Measurements from ENCODE around the gene ZNF618. TPM values are rescaled to one million over a fixed set of nuclear protein-coding genes. Genes with fewer than 3 reads are reported as not detected.

ZNF618 gene
- total RNA-seq, 1 donor from 2014 or later, result 1.9 TPM

DNA sequence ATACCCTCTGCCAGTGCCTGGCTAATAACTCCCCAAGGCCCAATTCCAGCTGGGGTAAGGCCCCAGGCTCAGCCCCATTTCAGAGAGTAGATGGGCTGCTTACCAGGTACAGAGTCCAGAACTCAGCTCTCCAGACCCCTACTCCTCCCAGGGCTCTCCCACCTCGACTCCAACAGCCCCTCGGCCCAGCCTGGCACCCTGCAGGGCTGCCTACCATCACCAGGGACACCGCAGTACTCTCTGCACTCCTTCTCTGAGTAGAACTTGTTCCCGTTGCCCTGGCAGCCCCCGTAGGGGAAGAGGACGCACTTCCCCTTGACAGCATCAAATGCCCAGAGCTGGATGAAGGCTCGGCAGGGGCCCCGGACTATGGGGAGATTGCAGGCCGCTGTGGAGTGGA is 184.6 kb downstream of the ZNF618 start:
- no peak overlapping the region for H3K27ac ChIP-seq (replicated peaks)
- DNase-seq, result no peak
- peaks cover 40% of the 10 kb centered on the region for H3K27me3 ChIP-seq (ENCODE audit: low read depth)
- peaks cover 17% of the 10 kb centered on the region for H3K4me1 ChIP-seq
- TF ChIP-seq, protein P1, sequence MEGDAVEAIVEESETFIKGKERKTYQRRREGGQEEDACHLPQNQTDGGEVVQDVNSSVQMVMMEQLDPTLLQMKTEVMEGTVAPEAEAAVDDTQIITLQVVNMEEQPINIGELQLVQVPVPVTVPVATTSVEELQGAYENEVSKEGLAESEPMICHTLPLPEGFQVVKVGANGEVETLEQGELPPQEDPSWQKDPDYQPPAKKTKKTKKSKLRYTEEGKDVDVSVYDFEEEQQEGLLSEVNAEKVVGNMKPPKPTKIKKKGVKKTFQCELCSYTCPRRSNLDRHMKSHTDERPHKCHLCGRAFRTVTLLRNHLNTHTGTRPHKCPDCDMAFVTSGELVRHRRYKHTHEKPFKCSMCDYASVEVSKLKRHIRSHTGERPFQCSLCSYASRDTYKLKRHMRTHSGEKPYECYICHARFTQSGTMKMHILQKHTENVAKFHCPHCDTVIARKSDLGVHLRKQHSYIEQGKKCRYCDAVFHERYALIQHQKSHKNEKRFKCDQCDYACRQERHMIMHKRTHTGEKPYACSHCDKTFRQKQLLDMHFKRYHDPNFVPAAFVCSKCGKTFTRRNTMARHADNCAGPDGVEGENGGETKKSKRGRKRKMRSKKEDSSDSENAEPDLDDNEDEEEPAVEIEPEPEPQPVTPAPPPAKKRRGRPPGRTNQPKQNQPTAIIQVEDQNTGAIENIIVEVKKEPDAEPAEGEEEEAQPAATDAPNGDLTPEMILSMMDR (IDR thresholded peaks at IDR 0.05; ENCODE audit: borderline replicate concordance), result no peak
- H3K9me3 ChIP-seq (replicated peaks), result no peaks in the 10 kb centered on the region
- intact Hi-C loops (cut with micrococcal nuclease), result no loop called here
- H3K36me3 ChIP-seq, result no peaks in the 10 kb centered on the region
- no peak overlapping the region for H3K4me3 ChIP-seq

DNA sequence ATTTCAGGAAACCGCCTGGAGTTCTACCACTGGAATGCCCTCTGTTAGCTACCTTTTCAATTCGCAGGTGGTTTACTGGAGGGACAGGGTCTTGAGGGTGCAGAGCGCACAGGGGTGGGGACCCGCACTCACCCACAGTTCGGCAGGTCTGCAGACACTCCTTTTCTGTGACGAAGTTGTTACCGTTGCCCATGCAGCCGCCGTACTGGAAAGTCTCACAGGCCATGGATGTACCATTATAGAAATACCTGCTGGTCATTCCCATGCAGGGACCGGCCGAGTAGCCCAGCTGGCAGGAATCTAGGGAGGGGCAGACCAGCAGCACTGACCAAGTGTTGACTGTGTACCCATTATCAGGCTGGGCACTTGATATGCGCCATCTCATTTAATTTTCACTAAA is 185.2 kb downstream of the ZNF618 start:
- H3K4me3 ChIP-seq, result no peak overlapping the region
- H3K27ac ChIP-seq (replicated peaks), result no peak overlapping the region
- DNase-seq, result no peak
- TF ChIP-seq, protein P1 (IDR thresholded peaks at IDR 0.05; ENCODE audit: borderline replicate concordance), result no peak
- no peaks in the 10 kb centered on the region for H3K9me3 ChIP-seq (replicated peaks)
- peaks cover 17% of the 10 kb centered on the region for H3K4me1 ChIP-seq
- no peaks in the 10 kb centered on the region for H3K36me3 ChIP-seq
- H3K27me3 ChIP-seq (ENCODE audit: low read depth), result peaks cover 44% of the 10 kb centered on the region
- intact Hi-C loops (cut with micrococcal nuclease), result no loop called here

DNA sequence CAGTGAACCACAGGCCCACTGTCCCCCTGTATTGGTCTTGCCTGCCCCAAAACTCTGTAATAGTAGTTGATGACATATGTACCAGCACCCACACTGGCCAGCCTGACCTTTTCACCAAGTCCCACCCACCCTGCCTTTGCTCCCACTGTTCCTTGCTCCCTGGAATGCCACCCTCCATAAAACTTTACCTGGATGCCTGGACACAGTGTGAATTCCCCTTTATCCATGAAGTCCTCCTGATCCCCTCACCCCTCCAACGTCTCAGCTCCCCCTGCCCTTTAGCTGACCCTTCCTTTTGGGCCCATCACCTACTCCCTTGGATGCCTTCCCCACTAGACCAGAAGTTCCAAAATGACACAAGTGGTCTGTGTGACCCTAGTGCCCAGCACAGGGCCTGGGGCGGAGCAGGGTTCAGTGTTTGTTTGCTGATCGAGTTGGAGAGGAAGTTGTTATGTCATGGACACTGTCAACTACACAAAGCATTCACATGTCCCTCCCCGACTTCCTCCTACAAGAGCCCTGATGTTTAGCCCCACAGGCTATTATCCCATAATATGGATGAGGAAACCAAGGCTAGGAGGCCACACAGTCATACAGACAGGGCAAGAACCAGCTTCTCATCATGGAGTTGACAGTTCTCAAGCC is 185.8 kb downstream of the ZNF618 start:
- no peak overlapping the region for H3K4me3 ChIP-seq
- TF ChIP-seq, protein P1 (IDR thresholded peaks at IDR 0.05; ENCODE audit: borderline replicate concordance), result no peak
- DNase-seq, result no peak
- H3K9me3 ChIP-seq (replicated peaks), result no peaks in the 10 kb centered on the region
- peaks cover 17% of the 10 kb centered on the region for H3K4me1 ChIP-seq
- H3K27ac ChIP-seq (replicated peaks), result no peak overlapping the region
- intact Hi-C loops (cut with micrococcal nuclease), result no loop called here
- no peaks in the 10 kb centered on the region for H3K36me3 ChIP-seq
- H3K27me3 ChIP-seq (ENCODE audit: low read depth), result peaks cover 44% of the 10 kb centered on the region

DNA sequence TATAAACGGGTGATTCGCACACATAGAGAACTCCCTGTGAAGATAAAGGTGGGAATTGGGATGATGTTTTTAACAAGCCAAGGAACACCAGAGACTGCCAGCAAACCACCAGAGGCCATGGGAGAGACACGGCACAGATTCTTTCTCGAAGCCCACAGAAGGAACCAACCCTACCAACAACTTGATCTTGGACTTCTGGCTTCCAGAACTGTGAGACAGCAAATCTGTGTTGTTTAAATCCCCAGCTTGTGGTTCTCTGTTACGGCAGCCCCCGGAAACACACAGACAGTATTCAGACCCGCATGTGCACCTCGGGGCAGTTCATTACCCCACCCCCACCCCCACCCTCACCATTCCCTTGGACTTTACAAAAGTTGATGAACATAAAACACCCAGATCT is 189.2 kb downstream of the ZNF618 start:
- no peak overlapping the region for H3K27ac ChIP-seq (replicated peaks)
- TF ChIP-seq, protein P1 (IDR thresholded peaks at IDR 0.05; ENCODE audit: borderline replicate concordance), result no peak
- no peak for DNase-seq
- H3K9me3 ChIP-seq (replicated peaks), result no peaks in the 10 kb centered on the region
- H3K36me3 ChIP-seq, result no peaks in the 10 kb centered on the region
- H3K27me3 ChIP-seq (ENCODE audit: low read depth), result peaks cover 44% of the 10 kb centered on the region
- intact Hi-C loops (cut with micrococcal nuclease), result no loop called here
- H3K4me3 ChIP-seq, result no peak overlapping the region
- no peaks in the 10 kb centered on the region for H3K4me1 ChIP-seq

DNA sequence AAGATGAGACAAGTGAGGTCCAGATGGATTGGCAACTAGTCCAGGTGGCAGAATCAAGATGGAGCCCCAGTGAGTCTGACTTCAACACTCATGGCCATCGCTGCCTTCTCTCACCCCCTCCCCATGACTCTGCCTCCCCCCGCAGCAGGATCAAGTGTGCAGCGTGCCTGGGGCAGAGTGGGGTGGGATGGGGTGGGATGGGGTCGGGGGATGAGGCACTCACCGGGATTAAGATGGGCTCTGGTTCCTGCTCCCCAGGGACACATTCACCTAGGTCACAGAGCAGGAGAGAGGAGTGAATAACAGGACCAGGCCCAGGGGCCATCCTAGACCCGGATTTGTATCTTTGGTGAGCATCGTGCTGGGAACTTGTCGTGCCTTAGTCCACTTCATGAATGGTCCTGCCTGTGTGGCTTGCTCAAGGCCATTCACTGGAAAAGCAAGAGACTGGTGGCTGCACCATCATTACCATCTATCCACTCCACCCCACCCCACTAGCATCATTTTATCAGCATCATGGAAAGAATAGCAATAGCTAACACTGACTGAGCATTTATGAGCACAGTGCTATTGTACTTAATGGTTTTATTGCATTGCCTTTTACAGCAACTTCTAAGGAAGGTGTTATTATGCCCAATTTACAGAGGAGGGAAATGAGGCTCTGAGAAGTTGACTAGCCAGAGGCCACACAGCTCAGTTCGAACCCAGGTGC is 193.5 kb downstream of the ZNF618 start:
- Histone ChIP-seq H3K4me3 (no peak overlapping the region), H3K4me1 (peaks cover 9% of the 10 kb centered on the region), H3K27ac (replicated peaks) (no peak overlapping the region), H3K36me3 (no peaks in the 10 kb centered on the region), H3K27me3 (ENCODE audit: low read depth) (peaks cover 6% of the 10 kb centered on the region), H3K9me3 (replicated peaks) (no peaks in the 10 kb centered on the region)
- no peak for DNase-seq
- intact Hi-C loops (cut with micrococcal nuclease), result no loop called here
- TF ChIP-seq, protein P1 (IDR thresholded peaks at IDR 0.05; ENCODE audit: borderline replicate concordance), result no peak
